GM12878 (cell line): ENCODE results near the gene ANKRD44. TPM values are rescaled to one million over a fixed set of nuclear protein-coding genes. Genes with fewer than 3 reads are reported as not detected.

Source experiments
- ATAC-seq: fragments of 200-7000 bp; cut with Tn5 transposase; 3 replicates; pipeline ENCODE4 v1.9.1; 2020; ENCODE audit warnings: mild to moderate bottlenecking, moderate library complexity
- BruUV-seq: library from RNA; stranded (reverse); fragments of 400-500 nt; replicated peaks from 2 replicates; lab custom pipeline; 2021; lab: Mats Ljungman, UMichigan
- CTCF ChIA-PET: fragments of 300-600 bp; sonication (Branson Sonifier 250); formaldehyde crosslinking; extraction: SDS; loops from one replicate; lab custom pipeline; 2021; ENCODE audit warnings: inconsistent platforms; lab: Yijun Ruan, JAX
- POLR2A ChIA-PET: fragments of 350-600 bp; formaldehyde crosslinking; extraction: SDS; loops from one replicate; lab custom pipeline; 2021; ENCODE audit warnings: inconsistent platforms; lab: Charles Lee
- RAD21 ChIA-PET: fragments of 300-600 bp; sonication (Branson Sonifier 250); formaldehyde crosslinking; loops from one replicate; lab custom pipeline; 2023; ENCODE audit warnings: antibody characterized with exemption; ENCODE audit not compliant: unreplicated experiment; lab: Charles Lee
- SMC1A ChIA-PET: fragments of 300-600 bp; sonication (Branson Sonifier 250); formaldehyde crosslinking; loops from one replicate; lab custom pipeline; 2023; ENCODE audit not compliant: unreplicated experiment, uncharacterized antibody; lab: Charles Lee
- DNase-seq: peaks from one replicate; pipeline ENCODE4 v3.0.0-alpha.2; 2011; ENCODE audit warnings: low read depth, low spot score
- FAIRE-seq: peaks from 3 replicates; lab custom pipeline; 2011; peaks lifted over from hg19 to GRCh38; lab: Jason Lieb, UNC
- H2AFZ ChIP-seq: 2 replicates; pipeline ENCODE4 v1.6.0; 2011; ENCODE audit warnings: low read depth, low read length, control low read depth; ENCODE audit not compliant: control insufficient read depth
- H3K27ac ChIP-seq: 2 replicates; pipeline ENCODE4 v1.5.1; 2011; ENCODE audit warnings: control low read depth; ENCODE audit not compliant: control insufficient read depth, insufficient read depth
- H3K27me3 ChIP-seq, 2 experiments: replicated peaks in 1 of 2; 2 replicates each; pipeline versions ENCODE4 v1.6.0 to v1.6.1; 2011; ENCODE audit warnings: low read length in 1 of 2; ENCODE audit not compliant: control insufficient read depth in 2 of 2, insufficient read depth in 2 of 2
- H3K36me3 ChIP-seq, 2 experiments: 2 replicates each; pipeline ENCODE4 v1.5.1; 2011; ENCODE audit warnings: low read length in 1 of 2; ENCODE audit not compliant: control insufficient read depth in 2 of 2, insufficient read depth in 2 of 2
- H3K4me1 ChIP-seq: 2 replicates; pipeline ENCODE4 v1.6.1; 2011; ENCODE audit warnings: mild to moderate bottlenecking, low read length, moderate library complexity, mixed read lengths; ENCODE audit not compliant: control insufficient read depth, insufficient read depth
- H3K4me2 ChIP-seq: 2 replicates; pipeline ENCODE4 v1.6.0; 2011; ENCODE audit warnings: control low read depth; ENCODE audit not compliant: control insufficient read depth, insufficient read depth
- H3K4me3 ChIP-seq: fragments of 200-600 bp; sonication (generic); 2 replicates; pipeline ENCODE4 v1.5.1; 2016
- H3K79me2 ChIP-seq: 2 replicates; pipeline ENCODE4 v1.6.0; 2011; ENCODE audit warnings: low read length; ENCODE audit not compliant: control insufficient read depth, insufficient read depth
- H3K9ac ChIP-seq: 2 replicates; pipeline ENCODE4 v1.8.0; 2011; ENCODE audit warnings: low read length, control low read depth, mixed read lengths; ENCODE audit not compliant: control insufficient read depth, insufficient read depth
- H3K9me3 ChIP-seq: replicated peaks from 3 replicates; pipeline ENCODE4 v1.5.1; 2011; ENCODE audit warnings: mild to moderate bottlenecking, low read length; ENCODE audit not compliant: control insufficient read depth, insufficient read depth
- H4K20me1 ChIP-seq: 2 replicates; pipeline ENCODE4 v1.6.0; 2011; ENCODE audit not compliant: control insufficient read depth, insufficient read depth
- ASH2L ChIP-seq: fragments of 300-600, 200-600 bp; sonication (generic); IDR thresholded peaks from 2 replicates; pipeline ENCODE4 v1.6.1; 2017; ENCODE audit warnings: low read depth, mild to moderate bottlenecking, borderline replicate concordance
- CHD4 ChIP-seq: fragments of 200-600 bp; sonication (generic); IDR thresholded peaks from 2 replicates; pipeline ENCODE4 v1.6.1; 2016; ENCODE audit warnings: mild to moderate bottlenecking
- CTCF ChIP-seq, 3 experiments: IDR thresholded peaks in 2 of 3; conservative IDR thresholded peaks in 1 of 3; 2 replicates each; pipeline ENCODE4 v1.5.1; 2011; ENCODE audit warnings: low read depth in 3 of 3, low read length in 3 of 3, mild to moderate bottlenecking in 3 of 3, control low read depth in 2 of 3, moderate library complexity in 2 of 3, inconsistent platforms in 1 of 3, mixed read lengths in 1 of 3; ENCODE audit not compliant: control insufficient read depth in 2 of 3, insufficient read depth in 1 of 3; ENCODE audit errors: extremely low read depth in 1 of 3
- ELK1 ChIP-seq: IDR thresholded peaks from 2 replicates; pipeline ENCODE4 v1.6.1; 2012; ENCODE audit warnings: low read depth, low read length, improper control_type of control experiment
- MEF2A ChIP-seq: IDR thresholded peaks from 2 replicates; pipeline ENCODE4 v1.6.1; 2011; ENCODE audit warnings: low read depth, mild to moderate bottlenecking, low read length, moderate library complexity; ENCODE audit not compliant: insufficient read depth
- NR2C2 ChIP-seq: IDR thresholded peaks from 2 replicates; pipeline ENCODE4 v1.6.1; 2011; ENCODE audit warnings: borderline replicate concordance, low read depth; ENCODE audit not compliant: control insufficient read depth, insufficient read length
- SMARCA5 ChIP-seq: fragments of 450-650 bp; IDR thresholded peaks from 2 replicates; pipeline ENCODE4 v1.6.1; 2017; ENCODE audit warnings: mild to moderate bottlenecking
- WRNIP1 ChIP-seq: IDR thresholded peaks from 2 replicates; pipeline ENCODE4 v1.6.1; 2011; ENCODE audit warnings: low read depth, low read length, improper control_type of control experiment, borderline replicate concordance
- WGBS: methylation state at CpG from one replicate; pipeline ENCODE4 v1.1.6; 2016; ENCODE audit warnings: low lambda C conversion rate; ENCODE audit not compliant: insufficient replicate concordance, insufficient coverage; ENCODE audit errors: missing lambda C conversion rate; 5-methylcytosine and 5-hydroxymethylcytosine counted together
- in situ Hi-C: fragments of 300-500 bp; cut with MboI; formaldehyde crosslinking; loops from 9 replicates; pipeline ENCODE4 v1.14.3; 2018; ENCODE audit warnings: mixed read lengths
- intact Hi-C: fragments of 100-400 bp; cut with micrococcal nuclease; formaldehyde crosslinking; loops from one replicate; pipeline ENCODE4 v1.14.2; 2022; ENCODE audit not compliant: unreplicated experiment
- polyA plus RNA-seq, 11 experiments: library from polyadenylated mRNA; depleted of rRNA in 4 of 11; unstranded in 6 of 11; stranded (reverse) in 5 of 11; fragments of >200 nt; fragmentation: Nextera tagmentation in 4 of 11; fragmentation: Illumina TruSeq in 1 of 11; extraction: Ambion mirVana in 4 of 11; extraction: Trizol in 1 of 11; gene quantifications; 1 replicate in 1 of 11; 2 replicates in 10 of 11; pipeline versions ENCODE4 v1.2.1 to v1.2.3, GENCODE V29; 2011 to 2016; ENCODE audit warnings: inconsistent platforms in 2 of 11, missing spikeins in 2 of 11, low read depth in 1 of 11
- total RNA-seq, 4 experiments: library from RNA; depleted of rRNA in 3 of 4; stranded (reverse); fragments of >200 nt in 3 of 4; fragmentation: Illumina TruSeq in 1 of 4; extraction: Trizol in 1 of 4; gene quantifications; 2 replicates each; pipeline versions ENCODE4 v1.2.1 to v1.2.3, GENCODE V29; 2013 to 2021
- TF ChIP-seq, protein P1 (sequence below): IDR thresholded peaks from 2 replicates; pipeline ENCODE4 v1.6.1; 2012; ENCODE audit warnings: low read length, inconsistent platforms
- TF ChIP-seq, protein P2 (sequence below): fragments of 450-650 bp; IDR thresholded peaks from 2 replicates; pipeline ENCODE4 v1.6.1; 2017; ENCODE audit warnings: mild to moderate bottlenecking

The ANKRD44 gene
- total and polyA plus RNA-seq, 10 of the 15 experiments (the other 5 are each of a cell fraction or from before 2014, with no cell fraction given) = 19.1 to 99.1 (median 59.6) TPM

- TF ChIP-seq WRNIP1 = no peak
Observed at GRCh38 chr2:196954001-196954400, 356.6 kb downstream of the ANKRD44 start (continued).

- TF ChIP-seq MEF2A (no peak), CHD4 (no peak), NR2C2 (no peak), ELK1 (no peak), CTCF (IDR thresholded peaks at IDR 0.05 in 2 of 3, conservative IDR thresholded peaks at IDR 0.05 in 1 of 3; ENCODE audit: control insufficient read depth in 2 of 3, extremely low read depth in 1 of 3, insufficient read depth in 1 of 3, low read depth in 3 of 3, low read length in 3 of 3) (no peak), ASH2L (no peak), SMARCA5 (no peak)
- TF ChIP-seq, protein P1, sequence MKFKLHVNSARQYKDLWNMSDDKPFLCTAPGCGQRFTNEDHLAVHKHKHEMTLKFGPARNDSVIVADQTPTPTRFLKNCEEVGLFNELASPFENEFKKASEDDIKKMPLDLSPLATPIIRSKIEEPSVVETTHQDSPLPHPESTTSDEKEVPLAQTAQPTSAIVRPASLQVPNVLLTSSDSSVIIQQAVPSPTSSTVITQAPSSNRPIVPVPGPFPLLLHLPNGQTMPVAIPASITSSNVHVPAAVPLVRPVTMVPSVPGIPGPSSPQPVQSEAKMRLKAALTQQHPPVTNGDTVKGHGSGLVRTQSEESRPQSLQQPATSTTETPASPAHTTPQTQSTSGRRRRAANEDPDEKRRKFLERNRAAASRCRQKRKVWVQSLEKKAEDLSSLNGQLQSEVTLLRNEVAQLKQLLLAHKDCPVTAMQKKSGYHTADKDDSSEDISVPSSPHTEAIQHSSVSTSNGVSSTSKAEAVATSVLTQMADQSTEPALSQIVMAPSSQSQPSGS = no peak
- TF ChIP-seq, protein P2, sequence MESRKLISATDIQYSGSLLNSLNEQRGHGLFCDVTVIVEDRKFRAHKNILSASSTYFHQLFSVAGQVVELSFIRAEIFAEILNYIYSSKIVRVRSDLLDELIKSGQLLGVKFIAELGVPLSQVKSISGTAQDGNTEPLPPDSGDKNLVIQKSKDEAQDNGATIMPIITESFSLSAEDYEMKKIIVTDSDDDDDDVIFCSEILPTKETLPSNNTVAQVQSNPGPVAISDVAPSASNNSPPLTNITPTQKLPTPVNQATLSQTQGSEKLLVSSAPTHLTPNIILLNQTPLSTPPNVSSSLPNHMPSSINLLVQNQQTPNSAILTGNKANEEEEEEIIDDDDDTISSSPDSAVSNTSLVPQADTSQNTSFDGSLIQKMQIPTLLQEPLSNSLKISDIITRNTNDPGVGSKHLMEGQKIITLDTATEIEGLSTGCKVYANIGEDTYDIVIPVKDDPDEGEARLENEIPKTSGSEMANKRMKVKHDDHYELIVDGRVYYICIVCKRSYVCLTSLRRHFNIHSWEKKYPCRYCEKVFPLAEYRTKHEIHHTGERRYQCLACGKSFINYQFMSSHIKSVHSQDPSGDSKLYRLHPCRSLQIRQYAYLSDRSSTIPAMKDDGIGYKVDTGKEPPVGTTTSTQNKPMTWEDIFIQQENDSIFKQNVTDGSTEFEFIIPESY = no peak
- H3K36me3 ChIP-seq = no peaks in the 10 kb centered on the region; a peak in 1 of 4 replicates
- no peak overlapping the region for H3K4me3 ChIP-seq
- H3K27ac ChIP-seq = no peak overlapping the region
- no peak overlapping the region for H3K4me2 ChIP-seq
- intact Hi-C loops = no loop called here
- no peaks in the 10 kb centered on the region for H3K9me3 ChIP-seq
- ATAC-seq = no peak
- H3K9ac ChIP-seq = no peak overlapping the region
- ChIA-PET RAD21 (interaction anchor here (0.6 kb wide), 1 partner anchor 520 kb away, joined by 3 read pairs; no protein-coding TSS in a partner anchor), SMC1A (interaction anchor here (1.0 kb wide), 1 partner anchor 10 kb away, joined by 3 read pairs; no protein-coding TSS in a partner anchor), CTCF (no interaction called here), POLR2A (interaction anchor here (0.6 kb wide), 1 partner anchor 134 kb away, joined by 4 read pairs; no protein-coding TSS in a partner anchor)
- no peaks in the 10 kb centered on the region for H3K4me1 ChIP-seq
- DNase-seq = no peak
- no TSS peak for BruUV-seq
- no peaks in the 10 kb centered on the region for H4K20me1 ChIP-seq
- 91% methylated on average over 2 of the region's 2 CpGs for WGBS
- FAIRE-seq = no peak
- H2AFZ ChIP-seq = no peak overlapping the region
- H3K27me3 ChIP-seq = no peaks in the 10 kb centered on the region
- H3K79me2 ChIP-seq = no peaks in the 10 kb centered on the region
- in situ Hi-C loops = no loop called here
Observed at GRCh38 chr2:196952936-196953335, 357.6 kb downstream of the ANKRD44 start.
